ENCODE data around the gene RIT1. TPM values are rescaled to one million over a fixed set of nuclear protein-coding genes. Genes with fewer than 3 reads are reported as not detected.
"Not testable (repeated sequence)": the region's sequence is repeated elsewhere in the genome, so short reads cannot be mapped to it uniquely, and the experiment has no call there.

The RIT1 gene
- total RNA-seq, 1 donor from 2014 or later, result 30.1 TPM

GRCh38 chr1:155897746-155898145, 13.4 kb downstream of the RIT1 start:
- no peaks in the 10 kb centered on the region for H3K27me3 Mint-ChIP-seq
- peaks cover 22% of the 10 kb centered on the region for H3K36me3 Mint-ChIP-seq (ENCODE audit: insufficient read depth)
- H3K4me1 Mint-ChIP-seq (ENCODE audit: low read depth), result no peaks in the 10 kb centered on the region
- no peak overlapping the region for H3K4me3 Mint-ChIP-seq (ENCODE audit: low read depth)
- H3K9me3 Mint-ChIP-seq (ENCODE audit: low read depth), result no peaks in the 10 kb centered on the region
- H3K27ac Mint-ChIP-seq, result no peak overlapping the region
- DNase-seq (ENCODE audit: low spot score, unreplicated experiment), result no peak
- no peak for TF ChIP-seq CTCF (IDR thresholded peaks at IDR 0.05; ENCODE audit: unreplicated experiment)

DNA sequence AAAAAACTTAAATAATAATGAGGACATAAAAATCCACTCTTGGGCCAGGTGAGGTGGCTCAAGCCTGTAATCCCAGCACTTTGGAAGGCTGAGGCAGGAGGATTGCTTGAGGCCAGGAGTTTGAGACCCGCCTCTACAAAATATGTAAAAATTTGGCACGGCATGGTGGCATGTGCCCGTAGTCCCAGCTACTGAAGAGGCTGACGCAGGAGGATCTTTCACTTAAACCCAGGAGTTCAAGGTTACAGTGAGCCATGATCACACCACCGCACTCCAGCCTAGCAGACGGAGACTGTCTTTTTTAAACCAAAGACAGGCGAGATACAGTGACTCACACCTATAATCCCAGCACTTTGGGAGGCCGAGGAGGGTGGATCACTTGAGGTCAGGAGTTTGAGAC, 14.7 kb downstream of the RIT1 start:
- H3K36me3 Mint-ChIP-seq (ENCODE audit: insufficient read depth), result peaks cover 20% of the 10 kb centered on the region
- not testable (repeated sequence) for H3K27me3 Mint-ChIP-seq; H3K9me3 Mint-ChIP-seq (ENCODE audit: low read depth); H3K4me3 Mint-ChIP-seq (ENCODE audit: low read depth); DNase-seq (ENCODE audit: low spot score, unreplicated experiment); H3K27ac Mint-ChIP-seq; H3K4me1 Mint-ChIP-seq (ENCODE audit: low read depth)

- not testable (repeated sequence) for H3K27ac Mint-ChIP-seq; H3K27me3 Mint-ChIP-seq; H3K4me3 Mint-ChIP-seq (ENCODE audit: low read depth); H3K4me1 Mint-ChIP-seq (ENCODE audit: low read depth); DNase-seq (ENCODE audit: low spot score, unreplicated experiment); H3K9me3 Mint-ChIP-seq (ENCODE audit: low read depth)
- peaks cover 19% of the 10 kb centered on the region for H3K36me3 Mint-ChIP-seq (ENCODE audit: insufficient read depth)
Observed at GRCh38 chr1:155895617-155896016, 15.5 kb downstream of the RIT1 start.

- no peak for DNase-seq (ENCODE audit: low spot score, unreplicated experiment)
- Mint-ChIP-seq H3K27ac (no peak overlapping the region), H3K36me3 (ENCODE audit: insufficient read depth) (peaks cover 10% of the 10 kb centered on the region), H3K4me1 (ENCODE audit: low read depth) (no peaks in the 10 kb centered on the region), H3K4me3 (ENCODE audit: low read depth) (no peak overlapping the region), H3K27me3 (peaks cover 2% of the 10 kb centered on the region), H3K9me3 (ENCODE audit: low read depth) (no peaks in the 10 kb centered on the region)
- TF ChIP-seq CTCF (IDR thresholded peaks at IDR 0.05; ENCODE audit: unreplicated experiment), result no peak
Observed at GRCh38 chr1:155893389-155894142, 17.6 kb downstream of the RIT1 start.

GRCh38 chr1:155892796-155893195, 18.4 kb downstream of the RIT1 start:
- Mint-ChIP-seq H3K4me3 (ENCODE audit: low read depth) (no peak overlapping the region), H3K9me3 (ENCODE audit: low read depth) (no peaks in the 10 kb centered on the region), H3K4me1 (ENCODE audit: low read depth) (no peaks in the 10 kb centered on the region), H3K27me3 (peaks cover 2% of the 10 kb centered on the region), H3K27ac (no peak overlapping the region), H3K36me3 (ENCODE audit: insufficient read depth) (peaks cover 7% of the 10 kb centered on the region)
- no peak for TF ChIP-seq CTCF (IDR thresholded peaks at IDR 0.05; ENCODE audit: unreplicated experiment)
- DNase-seq (ENCODE audit: low spot score, unreplicated experiment), result no peak

DNA sequence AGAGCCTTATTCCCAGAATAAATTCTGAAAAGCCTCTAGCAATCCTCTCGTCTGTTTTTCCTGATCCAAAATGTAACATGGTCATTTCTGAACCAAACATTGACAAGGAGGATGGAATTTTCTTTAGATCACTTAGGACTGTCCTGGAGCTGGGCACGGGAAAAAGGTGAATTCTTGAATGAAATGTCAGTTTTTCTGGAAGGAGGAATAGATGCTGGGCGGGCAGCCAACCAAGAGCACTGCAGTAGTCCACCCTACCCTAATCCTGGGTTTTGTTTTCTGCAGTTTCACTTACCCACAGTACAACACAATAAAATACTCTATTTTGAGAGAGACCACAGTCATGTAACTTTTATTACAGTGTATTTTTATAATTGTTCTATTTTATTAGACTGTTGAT, 20.9 kb downstream of the RIT1 start:
- H3K9me3 Mint-ChIP-seq (ENCODE audit: low read depth), result no peaks in the 10 kb centered on the region
- peaks cover 2% of the 10 kb centered on the region for H3K27me3 Mint-ChIP-seq
- H3K4me3 Mint-ChIP-seq (ENCODE audit: low read depth), result no peak overlapping the region
- no peaks in the 10 kb centered on the region for H3K4me1 Mint-ChIP-seq (ENCODE audit: low read depth)
- H3K36me3 Mint-ChIP-seq (ENCODE audit: insufficient read depth), result no peaks in the 10 kb centered on the region
- DNase-seq (ENCODE audit: low spot score, unreplicated experiment), result no peak
- no peak overlapping the region for H3K27ac Mint-ChIP-seq
- TF ChIP-seq CTCF (IDR thresholded peaks at IDR 0.05; ENCODE audit: unreplicated experiment), result no peak
